Immature natural killer cell (primary cell): ENCODE results near the gene RNF220. TPM values are rescaled to one million over a fixed set of nuclear protein-coding genes. Genes with fewer than 3 reads are reported as not detected.
A peak's percentile ranks its signal among the peaks of the same experiment; 100 is the strongest.

Experiments
- DNase-seq, 3 donors: peaks; one replicate each; pipeline ENCODE4 v3.0.0; 2022; ENCODE audit warnings: mixed read lengths in 1 of 3
- H3K27ac Mint-ChIP-seq, 6 donors: one replicate each; pipeline ENCODE4 v1.8.0; 2020; ENCODE audit warnings: mixed read lengths in 6 of 6, mild to moderate bottlenecking in 5 of 6, inconsistent platforms in 4 of 6, moderate library complexity in 3 of 6
- H3K27me3 Mint-ChIP-seq, 3 donors: one replicate each; pipeline ENCODE4 v1.8.0; 2020 to 2021; ENCODE audit warnings: low read depth in 3 of 3, mild to moderate bottlenecking in 3 of 3, mixed read lengths in 3 of 3, moderate library complexity in 3 of 3, inconsistent platforms in 1 of 3
- H3K36me3 Mint-ChIP-seq, 3 donors: one replicate each; pipeline ENCODE4 v1.8.0; 2020; ENCODE audit warnings: mixed read lengths in 3 of 3, inconsistent platforms in 2 of 3, mild to moderate bottlenecking in 2 of 3
- H3K4me1 Mint-ChIP-seq, 2 donors: one replicate each; pipeline ENCODE4 v1.8.0; 2020; ENCODE audit warnings: inconsistent platforms in 2 of 2, mild to moderate bottlenecking in 2 of 2, mixed read lengths in 2 of 2, moderate library complexity in 1 of 2
- H3K4me3 Mint-ChIP-seq, 5 donors: one replicate each; pipeline ENCODE4 v1.8.0; 2020; ENCODE audit warnings: mild to moderate bottlenecking in 5 of 5, mixed read lengths in 5 of 5, inconsistent platforms in 3 of 5, moderate library complexity in 3 of 5
- H3K9me3 Mint-ChIP-seq, 6 donors: one replicate each; pipeline ENCODE4 v1.8.0; 2020; ENCODE audit warnings: mild to moderate bottlenecking in 6 of 6, mixed read lengths in 6 of 6, inconsistent platforms in 4 of 6, moderate library complexity in 3 of 6
- polyA plus RNA-seq, 3 donors: library from polyadenylated mRNA; unstranded; fragments of 300-500 nt; fragmentation: Illumina TruSeq; gene quantifications; one replicate each; pipeline ENCODE4 v1.2.3, GENCODE V29; 2021

RNF220 gene
- polyA plus RNA-seq, 3 donors from 2014 or later: 69.4 to 107 (median 83.2) TPM

DNA sequence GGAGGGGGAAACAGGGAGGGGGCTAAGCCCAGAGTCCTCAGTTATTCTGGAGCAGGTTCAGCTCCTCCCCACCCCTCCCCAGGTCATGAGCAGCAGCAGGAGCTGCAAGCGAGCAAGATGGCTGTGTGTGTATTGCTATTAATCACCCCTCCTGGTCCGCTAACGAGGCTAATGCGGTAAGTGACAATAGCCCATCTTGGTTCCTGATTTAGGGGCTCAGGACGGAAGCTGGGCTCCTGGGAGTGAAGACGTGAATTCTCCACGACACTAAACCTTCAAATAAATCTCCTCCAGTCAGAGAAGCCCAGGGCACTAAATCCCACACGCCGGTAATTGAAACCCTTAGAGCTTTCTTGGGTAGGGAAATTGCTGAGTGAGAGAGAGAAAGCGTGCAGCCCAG is 193.1 kb downstream of the RNF220 start:
- H3K4me3 Mint-ChIP-seq: no peak overlapping the region
- no peaks in the 10 kb centered on the region for H3K36me3 Mint-ChIP-seq
- no peaks in the 10 kb centered on the region for H3K4me1 Mint-ChIP-seq
- H3K27ac Mint-ChIP-seq: no peak overlapping the region
- no peak for DNase-seq
- no peaks in the 10 kb centered on the region for H3K9me3 Mint-ChIP-seq
- H3K27me3 Mint-ChIP-seq: peaks cover 0 to 2% (median 2%) of the 10 kb centered on the region in 3 donors

DNA sequence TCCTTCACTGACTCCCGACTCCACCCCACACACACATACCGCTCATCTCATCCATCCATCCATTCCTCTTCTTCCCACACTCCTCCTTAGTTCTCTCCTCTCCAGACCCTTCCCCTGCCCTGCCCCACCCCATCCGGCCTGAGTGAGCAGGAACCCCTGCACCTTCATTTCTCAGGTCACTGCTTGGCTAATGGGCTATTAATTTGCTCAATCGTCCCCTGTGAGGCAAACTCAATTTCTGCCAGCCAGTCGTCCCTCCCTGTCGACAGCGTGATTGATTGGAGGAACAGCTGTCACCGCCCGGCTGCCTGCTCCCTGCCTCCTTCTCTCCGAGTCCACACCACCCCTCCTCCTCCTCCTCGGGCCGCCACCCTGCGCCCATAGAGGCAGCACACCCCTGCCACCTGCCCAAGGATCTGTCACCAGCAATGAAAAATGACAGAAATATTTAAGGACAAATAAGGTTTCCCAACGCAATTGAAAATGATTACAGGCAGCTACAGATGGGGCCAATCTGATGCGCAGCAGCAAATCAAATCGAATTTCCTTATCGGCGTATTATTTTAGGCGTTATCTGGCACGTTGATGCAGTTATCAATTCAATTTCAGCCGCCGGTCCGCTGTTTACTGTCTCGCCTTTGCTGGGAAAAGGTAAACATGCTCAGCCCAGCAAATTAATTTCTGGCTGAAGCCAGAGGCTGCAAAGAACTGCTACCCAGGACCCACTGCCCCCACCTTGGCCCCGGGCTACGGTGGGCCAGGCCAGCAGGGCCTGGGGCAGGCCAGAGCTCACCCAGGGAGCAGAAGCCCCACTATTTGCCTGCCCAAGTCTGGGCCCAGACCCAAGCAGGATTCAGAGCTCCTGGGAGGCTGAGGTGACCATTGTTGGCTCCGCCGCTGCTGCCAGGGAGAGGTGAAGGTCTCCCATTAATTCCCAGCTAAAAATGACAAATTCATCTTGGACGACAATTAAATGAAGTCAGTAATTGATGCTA is 197.9 kb downstream of the RNF220 start:
- Mint-ChIP-seq H3K27me3 (peaks cover 0 to 2% (median 2%) of the 10 kb centered on the region in 3 donors), H3K36me3 (no peaks in the 10 kb centered on the region), H3K4me1 (no peaks in the 10 kb centered on the region), H3K4me3 (no peak overlapping the region), H3K27ac (no peak overlapping the region), H3K9me3 (no peaks in the 10 kb centered on the region)
- no peak for DNase-seq

- no peaks in the 10 kb centered on the region for H3K9me3 Mint-ChIP-seq
- DNase-seq: no peak
- H3K27me3 Mint-ChIP-seq: peaks cover 0 to 2% (median 2%) of the 10 kb centered on the region in 3 donors
- H3K4me1 Mint-ChIP-seq: no peaks in the 10 kb centered on the region
- no peaks in the 10 kb centered on the region for H3K36me3 Mint-ChIP-seq
- no peak overlapping the region for H3K4me3 Mint-ChIP-seq
- H3K27ac Mint-ChIP-seq: no peak overlapping the region
Measured at GRCh38 chr1:44603718-44604117, 198.7 kb downstream of the RNF220 start.

GRCh38 chr1:44604157-44604955 is 199.3 kb downstream of the RNF220 start:
- H3K9me3 Mint-ChIP-seq: no peaks in the 10 kb centered on the region
- H3K4me1 Mint-ChIP-seq: no peaks in the 10 kb centered on the region
- DNase-seq: no peak
- H3K36me3 Mint-ChIP-seq: no peaks in the 10 kb centered on the region
- no peak overlapping the region for H3K27ac Mint-ChIP-seq
- peaks cover 0 to 4% (median 2%) of the 10 kb centered on the region in 3 donors for H3K27me3 Mint-ChIP-seq
- H3K4me3 Mint-ChIP-seq: no peak overlapping the region

DNA sequence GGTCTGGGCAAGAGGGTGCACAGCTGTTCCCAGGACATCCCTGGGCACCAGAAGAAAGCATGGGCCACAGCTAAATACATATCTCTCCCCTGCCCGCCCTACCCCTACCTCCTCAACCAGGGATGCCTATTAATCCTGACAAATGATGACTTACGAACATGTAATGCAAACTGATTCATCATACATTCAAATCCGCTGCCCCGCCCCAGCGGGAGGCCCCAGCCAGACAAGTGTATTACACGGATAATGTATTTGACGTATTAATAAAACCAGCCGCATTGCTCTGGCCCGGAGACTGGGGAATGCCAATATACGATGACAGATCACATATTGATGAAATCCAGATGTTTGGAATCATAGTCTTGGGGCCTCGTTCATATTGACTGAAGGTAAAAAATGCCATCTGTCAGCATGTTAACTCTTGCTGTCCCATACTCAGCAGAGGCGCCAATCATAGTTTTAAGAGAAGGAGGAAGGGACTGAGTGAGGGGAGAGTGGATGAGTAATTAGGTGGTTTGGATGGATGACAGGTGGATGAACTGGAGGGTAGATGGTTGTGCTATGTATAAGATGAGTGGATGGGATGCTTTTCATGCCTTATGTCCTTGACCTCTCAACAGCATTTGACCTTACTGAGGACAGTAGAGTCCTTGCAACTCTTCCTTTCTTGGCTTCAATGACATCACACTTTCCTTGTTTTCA is 201.0 kb downstream of the RNF220 start:
- peaks cover 0 to 4% (median 2%) of the 10 kb centered on the region in 3 donors for H3K27me3 Mint-ChIP-seq
- H3K4me1 Mint-ChIP-seq: no peaks in the 10 kb centered on the region
- no peaks in the 10 kb centered on the region for H3K9me3 Mint-ChIP-seq
- no peak for DNase-seq
- no peak overlapping the region for H3K4me3 Mint-ChIP-seq
- H3K27ac Mint-ChIP-seq: no peak overlapping the region
- H3K36me3 Mint-ChIP-seq: no peaks in the 10 kb centered on the region

GRCh38 chr1:44606701-44607281 is 201.7 kb downstream of the RNF220 start:
- Mint-ChIP-seq H3K4me1 (no peaks in the 10 kb centered on the region), H3K27ac (no peak overlapping the region), H3K9me3 (no peaks in the 10 kb centered on the region), H3K27me3 (peaks cover 0 to 4% (median 2%) of the 10 kb centered on the region in 3 donors), H3K36me3 (no peaks in the 10 kb centered on the region), H3K4me3 (no peak overlapping the region)
- DNase-seq: no peak

DNA sequence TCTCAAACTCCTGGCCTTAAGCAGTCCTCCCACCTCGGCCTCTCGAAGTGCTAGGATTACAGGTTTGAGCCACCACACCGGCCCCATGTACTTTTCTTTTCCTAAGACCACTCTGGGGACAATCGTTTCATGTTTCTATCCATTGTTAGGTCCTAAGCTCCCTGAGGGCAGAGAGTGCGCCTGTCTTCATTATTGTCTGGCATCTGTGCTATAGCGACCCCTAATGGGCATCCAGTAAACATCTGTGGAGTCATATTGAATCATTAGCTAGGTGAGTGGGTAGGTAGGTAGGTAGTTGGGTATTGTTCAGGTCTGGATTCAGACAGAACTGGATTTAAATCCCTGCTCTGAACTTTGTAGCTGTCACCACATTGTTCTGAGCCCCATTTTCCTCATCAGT is 203.1 kb downstream of the RNF220 start:
- Mint-ChIP-seq H3K36me3 (no peaks in the 10 kb centered on the region), H3K4me1 (no peaks in the 10 kb centered on the region), H3K9me3 (no peaks in the 10 kb centered on the region), H3K27me3 (peaks cover 0 to 4% (median 2%) of the 10 kb centered on the region in 3 donors), H3K27ac (no peak overlapping the region), H3K4me3 (no peak overlapping the region)
- no peak for DNase-seq

DNA sequence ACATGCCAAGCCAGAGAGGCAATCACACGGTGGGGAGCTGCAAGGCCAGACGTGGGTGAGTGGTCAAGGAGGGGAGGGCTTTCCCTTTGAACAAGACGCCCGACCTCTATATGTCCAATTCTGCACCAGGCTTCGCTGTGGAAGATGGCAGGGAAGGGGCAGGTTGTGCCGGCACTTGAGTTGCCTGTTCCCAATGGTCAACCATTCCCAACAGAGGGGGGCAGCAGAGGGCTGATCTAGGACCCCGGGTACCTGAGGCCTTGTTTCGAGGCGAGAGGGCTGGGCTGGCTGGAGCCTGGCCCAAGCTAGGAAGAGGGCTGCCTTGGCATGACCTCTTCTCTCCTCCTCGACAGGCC is 204.3 kb downstream of the RNF220 start:
- Mint-ChIP-seq H3K4me3 (no peak overlapping the region), H3K9me3 (no peaks in the 10 kb centered on the region), H3K36me3 (no peaks in the 10 kb centered on the region), H3K27me3 (peaks cover 0 to 4% (median 2%) of the 10 kb centered on the region in 3 donors), H3K4me1 (no peaks in the 10 kb centered on the region), H3K27ac (no peak overlapping the region)
- DNase-seq: peak in 1 of 3 donors; percentile 11

DNA sequence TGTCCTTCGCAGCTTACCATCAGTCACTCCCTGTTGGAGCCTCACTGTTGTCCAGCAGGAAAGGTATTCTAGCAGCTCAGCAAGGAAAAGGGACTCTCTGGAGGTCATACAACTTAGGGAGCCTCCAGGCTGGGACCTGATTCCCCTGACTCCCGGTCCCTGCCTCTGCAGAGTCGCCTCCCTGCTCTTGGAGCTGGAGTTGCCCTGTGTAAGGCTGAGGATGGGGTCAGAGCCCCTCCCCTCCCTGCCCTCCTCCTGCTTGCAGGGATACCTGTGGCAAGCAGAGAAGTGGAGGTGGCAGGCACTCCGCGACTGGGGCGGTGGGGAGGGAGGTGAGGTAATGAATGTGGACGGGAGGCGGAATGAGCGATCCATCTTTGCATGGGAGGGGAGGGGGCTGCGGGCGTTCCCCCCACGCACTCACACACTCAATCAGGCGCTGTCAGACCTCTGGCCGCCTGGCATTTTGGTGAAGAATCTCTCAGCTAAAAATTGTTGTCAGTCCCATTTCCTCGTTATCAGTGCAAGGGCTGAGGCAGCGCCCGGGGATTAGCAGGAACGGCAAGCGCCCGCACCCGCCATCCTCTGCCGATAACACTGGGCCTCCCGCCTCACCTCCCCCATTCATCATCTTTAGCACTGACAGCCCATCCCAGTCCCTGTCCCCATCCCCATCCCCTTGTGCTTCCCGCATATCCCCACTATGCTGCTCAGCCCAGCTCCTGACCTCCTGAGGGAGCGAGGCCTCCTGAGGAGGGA is 204.9 kb downstream of the RNF220 start:
- Mint-ChIP-seq H3K4me3 (no peak overlapping the region), H3K36me3 (no peaks in the 10 kb centered on the region), H3K27ac (no peak overlapping the region), H3K4me1 (no peaks in the 10 kb centered on the region), H3K27me3 (peaks cover 0 to 4% (median 2%) of the 10 kb centered on the region in 3 donors), H3K9me3 (no peaks in the 10 kb centered on the region)
- no peak for DNase-seq

DNA sequence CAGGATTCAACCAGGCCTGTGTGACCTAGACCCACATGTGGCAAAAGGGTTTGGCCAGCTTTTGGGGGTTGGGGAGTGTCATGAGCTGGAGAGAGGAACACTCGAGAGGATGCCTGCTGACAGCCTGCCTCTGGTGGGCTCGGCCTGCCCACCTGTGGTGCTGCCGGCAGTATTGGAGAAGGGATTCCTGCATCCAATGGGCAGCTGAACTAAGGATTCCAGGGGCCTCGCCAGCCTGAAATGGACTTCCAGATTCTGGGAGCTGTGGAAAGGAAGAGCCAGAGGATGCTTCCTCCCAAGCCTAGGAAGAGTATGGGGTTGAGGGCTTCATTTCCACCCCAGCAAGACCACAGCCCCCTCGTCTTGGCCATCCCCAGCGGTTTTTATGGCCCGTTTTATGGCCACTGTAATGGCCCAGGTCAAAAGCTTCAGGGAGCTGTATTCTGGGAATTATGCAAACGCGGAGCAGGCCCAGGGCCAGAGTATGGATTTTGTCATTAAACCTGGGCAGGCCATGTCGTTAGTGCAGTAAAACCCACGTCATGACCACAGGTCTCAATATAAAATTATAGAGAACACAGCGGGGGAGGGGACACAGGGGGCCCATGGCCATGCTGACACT is 205.6 kb downstream of the RNF220 start:
- Mint-ChIP-seq H3K27me3 (peaks cover 0 to 4% (median 2%) of the 10 kb centered on the region in 3 donors), H3K4me3 (no peak overlapping the region), H3K9me3 (no peaks in the 10 kb centered on the region), H3K36me3 (no peaks in the 10 kb centered on the region), H3K4me1 (no peaks in the 10 kb centered on the region), H3K27ac (no peak overlapping the region)
- DNase-seq: no peak

DNA sequence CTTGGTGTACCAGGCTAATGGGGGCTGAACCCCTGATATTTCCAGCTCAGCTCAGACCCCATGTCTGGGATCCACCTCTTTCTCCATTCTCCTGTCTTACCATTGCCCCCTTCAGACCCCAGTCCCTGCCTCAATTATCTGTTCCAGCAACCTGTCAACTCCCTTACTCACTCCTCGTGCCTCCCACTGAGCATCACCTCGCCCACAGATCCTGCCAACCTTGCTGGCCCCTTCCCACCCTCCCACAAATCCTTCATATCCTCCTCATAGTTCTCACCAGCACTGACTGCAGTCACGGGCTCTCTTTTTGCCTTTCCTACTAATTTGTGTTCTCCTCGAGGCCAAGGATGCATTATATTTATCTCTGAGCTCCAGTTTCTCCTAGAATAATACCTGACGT is 206.4 kb downstream of the RNF220 start:
- no peak overlapping the region for H3K27ac Mint-ChIP-seq
- H3K4me1 Mint-ChIP-seq: no peaks in the 10 kb centered on the region
- H3K36me3 Mint-ChIP-seq: no peaks in the 10 kb centered on the region
- no peak overlapping the region for H3K4me3 Mint-ChIP-seq
- H3K27me3 Mint-ChIP-seq: peaks cover 0 to 4% (median 2%) of the 10 kb centered on the region in 3 donors
- no peaks in the 10 kb centered on the region for H3K9me3 Mint-ChIP-seq
- no peak for DNase-seq

- no peak for DNase-seq
- Mint-ChIP-seq H3K27me3 (peaks cover 0 to 7% (median 2%) of the 10 kb centered on the region in 3 donors), H3K27ac (no peak overlapping the region), H3K9me3 (no peaks in the 10 kb centered on the region), H3K4me1 (no peaks in the 10 kb centered on the region), H3K4me3 (no peak overlapping the region), H3K36me3 (no peaks in the 10 kb centered on the region)
Measured at GRCh38 chr1:44611866-44612265, 206.8 kb downstream of the RNF220 start.
